ENCODE measurements around the gene HES5.
A peak's percentile ranks its signal among the peaks of the same experiment; 100 is the strongest.
"Not testable (repeated sequence)": the region's sequence is repeated elsewhere in the genome, so short reads cannot be mapped to it uniquely, and the experiment has no call there.

HES5 gene

GRCh38 chr1:2555634-2556276, 25.7 kb upstream of the HES5 start:
- DNase-seq (ENCODE audit: low read depth, low spot score), result no peak
- H3K9ac ChIP-seq (ENCODE audit: insufficient read length, low read depth), result peak overlapping the region; percentile 61
- no peak for TF ChIP-seq YY1 (IDR thresholded peaks at IDR 0.05; ENCODE audit: insufficient read depth, insufficient read length)
- no peak for TF ChIP-seq ZNF274 (IDR thresholded peaks at IDR 0.05; ENCODE audit: low read depth, low read length)
- no peak for TF ChIP-seq SUZ12 (IDR thresholded peaks at IDR 0.05; ENCODE audit: extremely low read depth, insufficient read depth, insufficient read length)
- H3K4me1 ChIP-seq (ENCODE audit: insufficient read depth, insufficient read length), result peaks cover 2% of the 10 kb centered on the region
- no peaks in the 10 kb centered on the region for H3K36me3 ChIP-seq (ENCODE audit: insufficient read depth, insufficient read length, low read length)
- no peak overlapping the region for H3K4me3 ChIP-seq (ENCODE audit: insufficient read length, low read depth)
- no peaks in the 10 kb centered on the region for H3K27me3 ChIP-seq (ENCODE audit: insufficient read depth, insufficient read length)
- no peaks in the 10 kb centered on the region for H3K9me3 ChIP-seq (ENCODE audit: insufficient read depth, low read length)

DNA sequence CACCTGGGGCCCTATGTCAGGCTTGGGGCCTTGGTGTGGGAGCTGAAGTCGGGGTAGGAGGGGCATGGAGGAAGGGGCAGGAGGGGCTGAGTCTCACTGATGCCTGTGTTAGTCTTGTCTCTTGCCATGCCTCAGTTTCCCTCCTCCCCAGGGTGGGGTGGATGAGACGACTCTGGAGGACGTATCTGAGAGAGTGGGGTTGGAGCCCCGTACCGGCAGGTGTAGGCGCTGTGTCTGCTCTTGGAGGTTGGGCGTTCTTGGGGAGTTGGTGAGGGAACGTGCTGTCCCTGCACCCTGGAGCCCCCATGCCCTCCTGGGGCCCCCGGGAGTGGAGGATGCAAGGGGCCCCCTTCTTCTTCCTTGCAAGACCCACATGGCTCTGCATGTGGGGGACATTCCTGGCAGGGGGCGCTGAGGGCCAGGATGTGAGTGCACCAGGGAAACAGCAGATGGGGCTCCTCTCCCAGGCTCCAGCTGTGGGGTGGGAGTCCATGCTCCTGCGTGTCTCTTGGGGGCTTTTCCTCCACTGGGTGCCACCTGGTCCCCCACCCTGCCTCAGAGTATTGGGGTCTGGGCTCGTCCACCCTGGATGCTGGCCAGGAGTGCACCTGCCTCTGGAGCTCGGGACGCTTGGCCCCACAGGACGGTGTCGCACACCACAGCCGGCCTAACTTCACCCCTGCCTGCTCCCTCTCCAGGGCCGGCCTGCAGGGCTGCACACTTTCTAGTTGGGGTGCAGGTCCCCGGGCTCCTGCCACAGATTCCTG, 24.7 kb upstream of the HES5 start:
- no peak overlapping the region for H3K4me3 ChIP-seq (ENCODE audit: insufficient read length, low read depth)
- no peaks in the 10 kb centered on the region for H3K27me3 ChIP-seq (ENCODE audit: insufficient read depth, insufficient read length)
- DNase-seq (ENCODE audit: low read depth, low spot score), result no peak
- H3K9me3 ChIP-seq (ENCODE audit: insufficient read depth, low read length), result no peaks in the 10 kb centered on the region
- no peaks in the 10 kb centered on the region for H3K36me3 ChIP-seq (ENCODE audit: insufficient read depth, insufficient read length, low read length)
- H3K9ac ChIP-seq (ENCODE audit: insufficient read length, low read depth), result no peak overlapping the region
- peaks cover 2% of the 10 kb centered on the region for H3K4me1 ChIP-seq (ENCODE audit: insufficient read depth, insufficient read length)
- TF ChIP-seq SUZ12 (IDR thresholded peaks at IDR 0.05; ENCODE audit: extremely low read depth, insufficient read depth, insufficient read length) (no peak), YY1 (IDR thresholded peaks at IDR 0.05; ENCODE audit: insufficient read depth, insufficient read length) (no peak), ZNF274 (IDR thresholded peaks at IDR 0.05; ENCODE audit: low read depth, low read length) (no peak)

GRCh38 chr1:2553871-2554620, 24.0 kb upstream of the HES5 start:
- Histone ChIP-seq H3K9ac (ENCODE audit: insufficient read length, low read depth) (no peak overlapping the region), H3K4me3 (ENCODE audit: insufficient read length, low read depth) (no peak overlapping the region), H3K27me3 (ENCODE audit: insufficient read depth, insufficient read length) (no peaks in the 10 kb centered on the region), H3K36me3 (ENCODE audit: insufficient read depth, insufficient read length, low read length) (no peaks in the 10 kb centered on the region), H3K4me1 (ENCODE audit: insufficient read depth, insufficient read length) (peaks cover 2% of the 10 kb centered on the region), H3K9me3 (ENCODE audit: insufficient read depth, low read length) (no peaks in the 10 kb centered on the region)
- no peak for TF ChIP-seq YY1 (IDR thresholded peaks at IDR 0.05; ENCODE audit: insufficient read depth, insufficient read length)
- no peak for TF ChIP-seq ZNF274 (IDR thresholded peaks at IDR 0.05; ENCODE audit: low read depth, low read length)
- TF ChIP-seq SUZ12 (IDR thresholded peaks at IDR 0.05; ENCODE audit: extremely low read depth, insufficient read depth, insufficient read length), result no peak
- DNase-seq (ENCODE audit: low read depth, low spot score), result no peak

- H3K4me3 ChIP-seq (ENCODE audit: insufficient read length, low read depth); H3K36me3 ChIP-seq (ENCODE audit: insufficient read depth, insufficient read length, low read length); H3K9ac ChIP-seq (ENCODE audit: insufficient read length, low read depth); H3K4me1 ChIP-seq (ENCODE audit: insufficient read depth, insufficient read length); H3K27me3 ChIP-seq (ENCODE audit: insufficient read depth, insufficient read length); H3K9me3 ChIP-seq (ENCODE audit: insufficient read depth, low read length); DNase-seq (ENCODE audit: low read depth, low spot score): not testable (repeated sequence)
Measured at GRCh38 chr1:2553076-2553475, 23.0 kb upstream of the HES5 start.

GRCh38 chr1:2552189-2552588, 22.1 kb upstream of the HES5 start:
- Histone ChIP-seq H3K4me3 (ENCODE audit: insufficient read length, low read depth) (no peak overlapping the region), H3K9ac (ENCODE audit: insufficient read length, low read depth) (no peak overlapping the region), H3K9me3 (ENCODE audit: insufficient read depth, low read length) (no peaks in the 10 kb centered on the region), H3K4me1 (ENCODE audit: insufficient read depth, insufficient read length) (peaks cover 3% of the 10 kb centered on the region), H3K27me3 (ENCODE audit: insufficient read depth, insufficient read length) (no peaks in the 10 kb centered on the region), H3K36me3 (ENCODE audit: insufficient read depth, insufficient read length, low read length) (no peaks in the 10 kb centered on the region)
- TF ChIP-seq ZNF274 (IDR thresholded peaks at IDR 0.05; ENCODE audit: low read depth, low read length), result no peak
- TF ChIP-seq SUZ12 (IDR thresholded peaks at IDR 0.05; ENCODE audit: extremely low read depth, insufficient read depth, insufficient read length), result no peak
- TF ChIP-seq YY1 (IDR thresholded peaks at IDR 0.05; ENCODE audit: insufficient read depth, insufficient read length), result no peak
- DNase-seq (ENCODE audit: low read depth, low spot score), result no peak

- not testable (repeated sequence) for H3K9ac ChIP-seq (ENCODE audit: insufficient read length, low read depth); H3K4me1 ChIP-seq (ENCODE audit: insufficient read depth, insufficient read length); DNase-seq (ENCODE audit: low read depth, low spot score); H3K27me3 ChIP-seq (ENCODE audit: insufficient read depth, insufficient read length); H3K4me3 ChIP-seq (ENCODE audit: insufficient read length, low read depth); H3K9me3 ChIP-seq (ENCODE audit: insufficient read depth, low read length); H3K36me3 ChIP-seq (ENCODE audit: insufficient read depth, insufficient read length, low read length)
Measured at GRCh38 chr1:2551544-2551943, 21.5 kb upstream of the HES5 start.

DNA sequence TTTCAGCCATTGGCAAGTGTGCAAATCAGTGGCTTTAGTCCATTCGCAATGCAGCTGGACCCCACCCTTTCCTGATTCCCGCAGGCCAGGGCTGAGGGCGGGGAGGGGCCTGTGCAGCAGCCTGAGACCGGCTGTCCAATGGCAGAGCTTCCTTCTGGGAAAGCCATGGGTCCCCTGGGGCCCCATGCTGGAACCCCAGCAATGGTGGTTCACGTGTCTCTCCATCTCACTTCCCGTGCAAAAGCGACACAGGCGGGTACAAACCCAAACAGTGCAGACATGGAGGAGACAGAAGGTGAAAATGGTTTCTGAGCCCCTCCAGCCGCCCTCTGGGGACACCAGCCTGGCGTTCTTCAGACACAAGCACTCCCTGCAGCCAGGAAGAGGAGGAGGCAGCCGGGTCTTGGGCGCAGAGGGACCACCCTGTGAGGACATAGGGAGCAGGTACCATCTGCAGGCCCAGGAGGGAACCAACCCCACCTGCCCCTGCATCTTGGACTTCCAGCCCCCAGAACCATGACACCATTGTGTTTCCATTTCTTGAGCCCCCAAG, 20.3 kb upstream of the HES5 start:
- DNase-seq (ENCODE audit: low read depth, low spot score); H3K4me3 ChIP-seq (ENCODE audit: insufficient read length, low read depth); H3K4me1 ChIP-seq (ENCODE audit: insufficient read depth, insufficient read length); H3K9ac ChIP-seq (ENCODE audit: insufficient read length, low read depth); H3K9me3 ChIP-seq (ENCODE audit: insufficient read depth, low read length); H3K36me3 ChIP-seq (ENCODE audit: insufficient read depth, insufficient read length, low read length); H3K27me3 ChIP-seq (ENCODE audit: insufficient read depth, insufficient read length): not testable (repeated sequence)

GRCh38 chr1:2549367-2550029, 19.4 kb upstream of the HES5 start:
- H3K36me3 ChIP-seq (ENCODE audit: insufficient read depth, insufficient read length, low read length); H3K4me3 ChIP-seq (ENCODE audit: insufficient read length, low read depth); H3K9ac ChIP-seq (ENCODE audit: insufficient read length, low read depth); DNase-seq (ENCODE audit: low read depth, low spot score); H3K9me3 ChIP-seq (ENCODE audit: insufficient read depth, low read length); H3K4me1 ChIP-seq (ENCODE audit: insufficient read depth, insufficient read length); H3K27me3 ChIP-seq (ENCODE audit: insufficient read depth, insufficient read length): not testable (repeated sequence)

Measured in NT2/D1 (cell line).